Thoracic aorta (tissue), 2 donors: ENCODE results near the gene BAIAP2L1. TPM values are rescaled to one million over a fixed set of nuclear protein-coding genes. Genes with fewer than 3 reads are reported as not detected.

Experiments
- ATAC-seq: fragments of 150-250 bp; one replicate; pipeline ENCODE4 v1.8.0; 2017; ENCODE audit warnings: low read depth; ENCODE audit not compliant: insufficient number of reproducible peaks, low FRiP score
- DNase-seq: peaks from one replicate; pipeline ENCODE4 v3.0.0-alpha.2; 2020; ENCODE audit warnings: low spot score
- H3K27ac ChIP-seq, 2 donors: fragments of 200-600 bp; sonication (generic); 1 replicate in 1 of 2; 2 replicates in 1 of 2; pipeline ENCODE4 v1.5.1; 2016; ENCODE audit warnings: mild to moderate bottlenecking in 2 of 2, moderate library complexity in 2 of 2
- H3K27me3 ChIP-seq: fragments of 200-600 bp; sonication (generic); replicated peaks from 2 replicates; pipeline ENCODE4 v1.6.0; 2016; ENCODE audit warnings: mild to moderate bottlenecking; ENCODE audit not compliant: insufficient read depth
- H3K36me3 ChIP-seq: fragments of 200-600 bp; sonication (generic); one replicate; pipeline ENCODE4 v1.5.1; 2016
- H3K4me1 ChIP-seq, 2 donors: fragments of 200-600 bp; sonication (generic); 1 replicate in 1 of 2; 2 replicates in 1 of 2; pipeline versions ENCODE4 v1.5.1 to v1.6.0; 2016; ENCODE audit warnings: low read depth in 2 of 2, mild to moderate bottlenecking in 1 of 2; ENCODE audit not compliant: control insufficient read depth in 1 of 2
- H3K4me3 ChIP-seq: fragments of 200-600 bp; sonication (generic); 2 replicates; pipeline ENCODE4 v1.5.1; 2016; ENCODE audit warnings: mild to moderate bottlenecking
- H3K9me3 ChIP-seq: fragments of 200-600 bp; sonication (generic); 2 replicates; pipeline ENCODE4 v1.5.1; 2016
- total RNA-seq, 2 donors: library from RNA; depleted of rRNA; stranded (reverse); fragments of >200 nt; gene quantifications; one replicate each; pipeline versions ENCODE4 v1.1.0 to v1.2.3, GENCODE V29; 2016
- TF ChIP-seq, protein P1 (sequence below): fragments of 200-600 bp; sonication (generic); IDR thresholded peaks from one replicate; pipeline ENCODE4 v1.5.1; 2019; ENCODE audit warnings: antibody characterized with exemption

Gene BAIAP2L1
- total RNA-seq, 2 donors from 2014 or later: 0.63 to 1.4 TPM

DNA sequence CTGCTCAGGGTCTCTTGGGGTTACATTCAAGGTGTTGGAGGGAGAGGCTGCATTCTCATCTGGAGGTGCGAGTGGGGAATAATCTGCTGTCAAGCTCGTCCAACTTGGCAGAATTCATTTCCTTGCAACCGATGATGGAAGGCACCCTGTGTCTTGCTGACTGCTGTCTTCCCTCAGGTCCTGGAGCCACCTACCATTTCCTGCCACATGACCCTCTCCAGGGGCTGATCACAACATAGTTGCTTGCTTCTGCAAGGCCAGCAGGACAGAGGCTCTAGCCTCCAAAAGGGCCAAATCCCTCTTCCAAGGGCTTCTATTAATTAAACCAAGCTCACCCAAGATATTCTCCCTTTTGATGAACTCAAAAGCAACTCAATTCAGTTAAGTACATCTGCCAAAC is 133.6 kb downstream of the BAIAP2L1 start:
- no peak overlapping the region for H3K27ac ChIP-seq
- TF ChIP-seq, protein P1, sequence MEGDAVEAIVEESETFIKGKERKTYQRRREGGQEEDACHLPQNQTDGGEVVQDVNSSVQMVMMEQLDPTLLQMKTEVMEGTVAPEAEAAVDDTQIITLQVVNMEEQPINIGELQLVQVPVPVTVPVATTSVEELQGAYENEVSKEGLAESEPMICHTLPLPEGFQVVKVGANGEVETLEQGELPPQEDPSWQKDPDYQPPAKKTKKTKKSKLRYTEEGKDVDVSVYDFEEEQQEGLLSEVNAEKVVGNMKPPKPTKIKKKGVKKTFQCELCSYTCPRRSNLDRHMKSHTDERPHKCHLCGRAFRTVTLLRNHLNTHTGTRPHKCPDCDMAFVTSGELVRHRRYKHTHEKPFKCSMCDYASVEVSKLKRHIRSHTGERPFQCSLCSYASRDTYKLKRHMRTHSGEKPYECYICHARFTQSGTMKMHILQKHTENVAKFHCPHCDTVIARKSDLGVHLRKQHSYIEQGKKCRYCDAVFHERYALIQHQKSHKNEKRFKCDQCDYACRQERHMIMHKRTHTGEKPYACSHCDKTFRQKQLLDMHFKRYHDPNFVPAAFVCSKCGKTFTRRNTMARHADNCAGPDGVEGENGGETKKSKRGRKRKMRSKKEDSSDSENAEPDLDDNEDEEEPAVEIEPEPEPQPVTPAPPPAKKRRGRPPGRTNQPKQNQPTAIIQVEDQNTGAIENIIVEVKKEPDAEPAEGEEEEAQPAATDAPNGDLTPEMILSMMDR: no peak
- peak; percentile 24 for ATAC-seq

GRCh38 chr7:98266840-98267239 is 134.1 kb downstream of the BAIAP2L1 start:
- H3K4me3 ChIP-seq: no peak overlapping the region
- H3K36me3 ChIP-seq: no peaks in the 10 kb centered on the region
- no peaks in the 10 kb centered on the region for H3K9me3 ChIP-seq
- no peaks in the 10 kb centered on the region for H3K27me3 ChIP-seq
- no peaks in the 10 kb centered on the region for H3K4me1 ChIP-seq
- ATAC-seq: peak; percentile 37
- no peak for DNase-seq
- TF ChIP-seq, protein P1: peak; percentile 42
- no peak overlapping the region for H3K27ac ChIP-seq

More for the DNA sequence above, 133.6 kb downstream of the BAIAP2L1 start:
- H3K27me3 ChIP-seq: no peaks in the 10 kb centered on the region
- H3K4me3 ChIP-seq: no peak overlapping the region
- H3K9me3 ChIP-seq: no peaks in the 10 kb centered on the region
- no peaks in the 10 kb centered on the region for H3K36me3 ChIP-seq
- DNase-seq: no peak
- no peaks in the 10 kb centered on the region for H3K4me1 ChIP-seq

GRCh38 chr7:98265841-98266271 is 135.0 kb downstream of the BAIAP2L1 start:
- no peaks in the 10 kb centered on the region for H3K27me3 ChIP-seq
- H3K4me3 ChIP-seq: no peak overlapping the region
- no peaks in the 10 kb centered on the region for H3K9me3 ChIP-seq
- ATAC-seq (no peak), DNase-seq (no peak)
- H3K4me1 ChIP-seq: no peaks in the 10 kb centered on the region
- H3K27ac ChIP-seq: no peak overlapping the region
- TF ChIP-seq, protein P1: no peak
- H3K36me3 ChIP-seq: peaks cover 4% of the 10 kb centered on the region

- DNase-seq: no peak
- peaks cover 15% of the 10 kb centered on the region for H3K36me3 ChIP-seq
Observed at GRCh38 chr7:98257701-98258100, 143.2 kb downstream of the BAIAP2L1 start.

GRCh38 chr7:98256431-98256830 is 144.5 kb downstream of the BAIAP2L1 start:
- no peak for DNase-seq
- Histone ChIP-seq H3K27me3 (no peaks in the 10 kb centered on the region), H3K4me1 (peaks cover 6 to 14% of the 10 kb centered on the region in 2 donors)

More at GRCh38 chr7:98257701-98258100, 143.2 kb downstream of the BAIAP2L1 start:
- Histone ChIP-seq H3K27me3 (no peaks in the 10 kb centered on the region), H3K4me1 (peaks cover 3 to 8% of the 10 kb centered on the region in 2 donors), H3K4me3 (no peak overlapping the region), H3K9me3 (no peaks in the 10 kb centered on the region), H3K27ac (no peak overlapping the region)
- TF ChIP-seq, protein P1: no peak
- ATAC-seq: no peak

More at GRCh38 chr7:98256431-98256830, 144.5 kb downstream of the BAIAP2L1 start:
- no peaks in the 10 kb centered on the region for H3K9me3 ChIP-seq
- H3K27ac ChIP-seq: no peak overlapping the region
- no peak for ATAC-seq
- TF ChIP-seq, protein P1: no peak
- H3K4me3 ChIP-seq: no peak overlapping the region
- H3K36me3 ChIP-seq: peaks cover 15% of the 10 kb centered on the region
